Activated T-helper 9 cell treated with anti-CD3 and anti-CD28 coated beads, Interleukin-2, amount 50 U/mL, for 16 hours (primary cell): ENCODE data around the gene STK11IP.
"Not testable (repeated sequence)": the region's sequence is repeated elsewhere in the genome, so short reads cannot be mapped to it uniquely, and the experiment has no call there.

Experiments used
- DNase-seq: peaks from one replicate; pipeline ENCODE4 v3.0.0-alpha.2; 2020; ENCODE audit warnings: low read depth

STK11IP gene

DNA sequence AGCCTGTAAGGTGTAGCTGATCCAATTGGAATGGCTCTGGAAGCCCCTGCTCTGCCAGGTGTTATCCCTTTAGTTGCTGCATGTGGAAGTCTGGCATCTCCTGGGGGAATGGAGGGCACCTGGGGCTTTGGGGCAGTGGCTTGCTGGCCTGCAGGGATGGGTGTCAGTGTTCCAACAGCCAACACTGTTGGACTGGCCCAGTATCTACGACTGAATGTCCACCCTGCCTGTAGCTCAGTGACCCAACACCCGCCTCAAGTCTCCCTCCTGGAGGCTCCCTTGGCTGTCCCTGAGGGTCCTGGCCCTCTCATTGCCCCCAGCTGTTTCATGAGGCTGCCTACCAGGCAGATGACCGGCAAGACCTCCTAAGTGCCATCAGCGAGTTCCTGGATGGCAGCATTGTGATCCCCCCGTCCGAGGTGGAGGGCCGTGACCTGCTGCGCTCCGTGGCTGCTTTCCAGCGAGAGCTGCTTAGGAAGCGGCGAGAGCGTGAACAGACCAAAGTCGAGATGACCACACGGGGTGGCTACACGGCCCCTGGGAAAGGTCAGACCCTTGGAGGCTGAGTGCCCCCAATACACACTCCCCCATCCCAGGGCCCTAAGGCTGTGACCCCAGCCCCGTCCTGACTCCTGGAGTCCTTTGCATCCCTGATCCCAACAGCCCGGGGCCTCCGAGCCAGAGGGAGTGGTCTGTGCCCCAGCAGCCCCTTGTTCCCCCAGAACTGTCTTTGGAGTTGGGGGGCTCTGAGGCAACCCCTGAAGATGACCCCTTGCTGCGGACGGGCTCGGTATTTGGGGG, 37.5 kb downstream of the STK11IP start:
- no peak for DNase-seq

DNA sequence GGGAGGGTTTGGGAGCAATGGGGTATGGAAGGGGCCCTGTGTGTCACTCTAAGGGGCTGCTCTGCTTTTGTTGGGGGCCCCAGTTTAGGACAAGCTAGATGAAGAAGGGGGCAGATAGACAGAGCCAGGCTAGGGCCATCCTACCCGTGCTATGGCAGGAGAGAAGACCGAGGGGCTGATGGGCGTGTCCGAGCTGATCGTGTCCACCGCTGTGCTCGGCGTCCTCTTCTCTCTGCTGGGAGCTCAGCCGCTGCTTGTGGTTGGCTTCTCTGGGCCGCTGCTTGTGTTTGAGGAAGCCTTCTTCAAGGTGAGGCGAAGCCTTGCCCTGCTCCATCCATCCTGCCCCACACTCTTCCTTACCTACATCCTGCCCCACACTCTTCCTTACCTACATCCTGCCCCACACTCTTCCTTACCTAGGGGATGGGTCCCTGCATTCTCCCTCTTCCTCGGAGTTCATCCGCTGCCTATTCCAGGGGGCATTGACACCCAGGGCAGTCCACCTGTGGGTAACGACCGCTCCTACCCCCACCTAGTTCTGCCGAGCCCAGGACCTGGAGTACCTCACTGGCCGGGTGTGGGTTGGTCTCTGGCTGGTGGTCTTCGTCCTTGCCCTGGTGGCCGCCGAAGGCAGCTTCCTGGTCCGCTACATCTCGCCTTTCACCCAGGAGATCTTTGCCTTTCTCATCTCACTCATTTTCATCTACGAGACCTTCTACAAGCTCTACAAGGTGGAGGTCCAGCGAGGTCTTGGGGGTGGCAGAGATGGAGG, 38.7 kb downstream of the STK11IP start:
- no peak for DNase-seq

DNA sequence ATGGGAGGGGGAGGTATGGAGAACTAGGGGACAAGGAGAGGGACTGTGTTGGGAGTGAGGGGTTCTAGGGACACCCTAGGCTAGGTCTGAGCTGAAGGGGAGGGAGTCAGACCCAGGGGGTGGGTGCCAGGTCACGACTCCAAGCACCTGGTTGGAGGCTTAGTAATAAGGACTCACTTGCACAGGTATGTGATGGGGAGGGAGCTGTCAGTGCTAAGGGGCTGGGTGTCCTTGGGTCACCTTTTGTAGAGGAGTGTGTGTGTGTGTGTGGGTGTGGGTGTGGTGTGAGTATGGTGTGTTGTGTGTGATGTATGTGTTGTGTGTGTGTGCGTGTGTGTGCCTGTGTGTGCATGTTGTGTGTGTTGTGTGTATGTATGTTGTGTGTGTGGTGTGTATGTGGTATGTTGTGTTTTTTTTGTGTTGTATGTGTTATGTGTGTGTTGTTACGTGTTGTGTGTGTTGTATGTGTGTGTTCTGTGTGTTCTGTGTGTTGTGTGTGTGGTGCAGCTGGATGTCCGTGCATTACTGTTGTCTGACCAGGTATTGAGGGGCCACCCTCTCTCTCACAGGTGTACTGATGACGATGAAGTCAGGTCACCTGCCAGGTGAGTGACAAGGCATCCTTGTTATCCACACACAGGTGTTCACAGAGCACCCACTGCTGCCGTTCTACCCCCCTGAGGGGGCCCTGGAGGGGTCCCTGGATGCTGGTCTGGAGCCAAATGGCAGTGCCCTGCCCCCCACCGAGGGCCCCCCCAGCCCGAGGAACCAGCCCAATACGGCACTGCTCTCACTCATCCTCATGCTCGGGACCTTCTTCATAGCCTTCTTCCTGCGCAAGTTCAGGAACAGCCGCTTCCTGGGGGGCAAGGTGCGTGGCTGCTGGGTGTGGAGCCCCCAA, 39.5 kb downstream of the STK11IP start:
- no peak for DNase-seq

DNA sequence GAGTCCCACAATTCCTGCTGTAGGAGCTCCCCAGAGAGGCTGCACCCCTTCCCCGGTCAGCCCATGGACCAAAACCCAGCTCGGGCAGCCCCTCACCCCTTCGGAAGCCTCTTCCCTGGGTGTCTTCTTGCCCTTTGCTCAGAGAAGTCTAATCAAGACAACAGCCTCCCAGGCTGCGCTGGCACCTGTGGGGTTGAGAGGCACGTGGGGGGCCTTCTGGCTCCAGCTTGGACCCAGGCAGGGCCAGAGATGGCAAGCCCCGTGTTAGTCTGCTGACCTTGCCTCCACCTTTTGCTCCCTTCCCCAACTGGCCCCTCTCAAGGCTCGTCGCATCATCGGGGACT, 40.2 kb downstream of the STK11IP start:
- DNase-seq, result no peak

DNA sequence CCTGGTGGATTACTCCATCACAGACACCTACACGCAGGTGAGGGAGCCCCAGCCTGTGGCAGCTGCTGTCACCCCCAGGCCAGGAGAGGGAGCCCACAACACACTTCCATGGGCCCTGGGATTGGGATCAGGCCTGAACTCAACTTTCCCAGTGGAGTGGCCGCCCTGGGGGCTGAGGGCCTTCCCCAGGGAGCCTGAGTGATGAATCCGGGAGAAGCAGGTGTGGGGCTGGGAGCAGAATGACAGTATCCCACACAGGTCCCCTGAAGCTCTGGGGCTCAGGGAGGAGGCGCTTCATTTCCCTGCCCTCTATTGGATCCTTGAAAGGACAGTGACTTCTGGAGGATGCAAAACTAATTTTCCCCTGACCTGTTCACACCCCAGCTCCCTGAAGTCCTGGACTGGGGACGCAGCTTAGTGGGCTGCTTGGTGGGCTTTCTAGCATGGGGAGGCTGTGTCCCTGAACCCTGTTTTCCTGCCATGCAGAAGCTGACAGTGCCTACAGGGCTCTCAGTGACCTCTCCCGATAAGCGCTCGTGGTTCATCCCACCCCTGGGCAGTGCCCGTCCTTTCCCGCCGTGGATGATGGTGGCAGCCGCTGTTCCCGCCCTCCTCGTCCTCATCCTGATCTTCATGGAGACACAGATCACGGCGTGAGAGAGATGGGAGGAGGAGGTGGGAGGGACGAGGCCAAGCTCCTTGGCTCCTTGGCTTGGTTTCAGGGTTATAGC, 40.7 kb downstream of the STK11IP start:
- DNase-seq, result no peak

DNA sequence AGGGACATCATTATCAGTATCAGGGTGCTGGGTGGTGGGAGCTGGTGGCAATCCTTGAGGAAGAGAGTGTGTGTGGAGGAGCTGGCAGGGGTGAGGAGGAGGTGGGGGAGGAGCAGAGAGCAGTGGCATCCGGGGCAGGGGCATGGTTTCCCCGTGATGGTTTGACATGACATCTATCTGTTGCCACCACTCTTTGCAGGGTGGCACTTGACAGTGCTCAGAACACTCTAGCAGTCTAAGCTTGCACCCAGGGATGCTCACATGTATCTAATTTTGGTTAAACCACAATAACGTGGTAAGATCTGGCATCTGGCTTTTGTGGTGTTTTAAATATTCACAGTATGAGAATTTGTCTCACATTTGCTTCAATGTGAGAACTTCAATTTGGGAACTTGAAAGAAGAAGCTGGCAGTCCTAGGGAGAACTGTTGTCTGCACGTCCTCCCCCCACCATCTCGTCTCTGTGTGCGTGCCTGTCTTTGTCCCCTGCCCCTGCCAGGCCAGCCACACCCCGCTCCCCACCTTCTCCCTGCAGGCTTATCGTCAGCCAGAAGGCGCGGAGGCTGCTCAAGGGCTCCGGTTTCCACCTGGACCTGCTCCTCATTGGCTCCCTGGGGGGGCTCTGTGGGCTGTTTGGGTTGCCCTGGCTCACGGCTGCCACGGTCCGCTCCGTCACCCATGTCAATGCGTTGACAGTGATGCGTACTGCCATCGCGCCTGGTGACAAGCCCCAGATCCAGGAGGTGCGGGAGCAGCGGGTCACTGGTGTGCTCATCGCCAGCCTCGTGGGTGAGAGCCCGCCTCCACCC, 41.5 kb downstream of the STK11IP start:
- no peak for DNase-seq

DNA sequence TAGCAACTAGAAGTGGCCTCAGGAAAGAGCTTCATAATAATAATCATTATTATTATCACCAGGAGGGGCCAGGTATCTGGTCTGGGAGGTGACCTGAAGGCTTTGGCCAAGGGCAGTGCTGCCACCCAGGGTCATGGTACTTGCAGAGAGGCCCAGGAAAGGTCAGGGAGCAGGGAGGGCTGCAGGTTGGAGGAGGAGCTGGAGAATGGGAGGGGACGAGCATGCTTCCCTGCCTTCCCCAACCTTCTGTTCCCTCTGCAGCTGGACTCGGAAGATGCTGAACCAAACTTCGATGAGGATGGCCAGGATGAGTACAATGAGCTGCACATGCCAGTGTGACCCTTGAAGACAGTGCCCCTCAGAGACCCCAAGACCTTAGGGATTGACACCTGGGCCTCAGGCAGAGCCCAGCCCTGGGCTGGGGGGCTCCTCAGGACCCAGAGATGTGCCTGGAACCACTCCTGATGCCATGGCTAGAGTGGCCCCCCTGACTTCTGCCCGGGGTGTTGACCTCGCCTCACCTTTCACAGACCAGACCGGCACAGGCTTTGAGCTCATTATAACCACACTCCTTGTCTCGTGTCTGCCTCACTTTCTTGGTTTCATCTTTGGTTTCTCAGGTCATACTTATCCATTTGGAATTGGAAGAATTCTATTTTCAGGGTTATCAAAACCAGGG, 43.9 kb downstream of the STK11IP start:
- no peak for DNase-seq

DNA sequence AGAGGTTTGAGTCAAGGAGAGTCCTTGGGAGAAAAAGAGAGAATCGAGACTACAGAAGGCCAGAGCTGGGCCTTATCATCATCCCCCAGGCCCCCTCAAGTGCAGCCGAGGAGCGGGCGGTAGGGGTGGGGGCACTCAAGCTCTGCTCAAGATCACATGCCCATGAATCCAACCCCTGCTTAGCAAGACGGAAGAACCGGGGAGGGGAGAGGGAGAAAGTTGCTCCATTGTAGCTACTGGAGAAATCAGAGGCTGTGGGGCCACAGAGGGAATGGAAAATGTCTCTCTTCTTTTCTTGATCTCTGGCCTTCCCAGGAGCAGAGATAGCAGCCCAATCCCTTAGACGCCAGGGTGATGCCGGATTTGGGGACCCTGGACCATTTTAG, 44.4 kb downstream of the STK11IP start:
- DNase-seq, result no peak

DNA sequence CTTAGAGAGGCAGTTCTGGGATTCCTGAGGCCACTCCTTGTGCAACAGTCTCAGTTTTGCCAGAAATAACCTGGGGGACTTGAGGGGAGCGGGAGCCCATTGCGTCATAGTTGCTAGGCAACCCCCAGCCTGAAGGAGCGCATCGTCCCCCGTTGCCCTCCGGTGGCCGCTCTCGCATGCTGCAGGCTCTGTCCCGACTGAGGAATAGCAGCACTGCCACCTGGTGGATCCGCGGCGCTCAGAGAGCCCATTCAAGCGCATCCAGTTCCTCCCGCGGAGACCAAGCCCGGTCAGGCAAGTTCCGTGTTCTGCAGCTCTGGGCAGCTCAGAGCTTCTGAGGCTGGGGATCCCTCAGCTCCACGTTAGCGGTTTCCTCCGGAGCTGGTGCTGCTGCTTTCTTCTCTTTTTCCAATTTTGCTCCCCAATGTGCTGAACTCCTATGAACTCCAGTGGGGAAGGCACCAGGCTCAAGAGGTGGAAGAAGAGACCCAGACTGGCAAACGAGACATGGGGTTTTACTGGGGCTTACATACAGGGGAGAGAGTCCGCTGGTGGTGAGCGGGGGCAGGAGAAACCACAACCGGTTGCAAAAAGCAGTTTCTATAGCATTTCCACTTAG, 44.9 kb downstream of the STK11IP start:
- peak; percentile 75 for DNase-seq

DNA sequence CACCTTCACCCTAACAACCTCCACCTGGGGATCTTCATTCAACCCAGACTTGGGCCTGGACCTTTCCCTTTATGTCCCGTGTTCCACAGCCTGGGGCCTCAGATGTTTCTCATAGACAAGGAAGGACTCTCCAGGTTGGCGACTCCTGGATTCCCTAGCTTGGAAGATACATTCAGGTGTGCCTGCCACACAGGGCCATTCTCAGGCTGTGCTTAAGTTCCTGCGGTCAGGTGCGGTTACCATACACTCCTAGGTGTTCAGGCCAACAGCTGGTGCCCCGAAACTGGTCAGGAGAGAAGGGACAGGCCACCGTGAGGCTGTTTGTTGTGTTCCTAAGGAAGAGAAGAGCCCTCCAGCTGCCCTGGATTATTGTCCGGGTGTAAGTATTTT, 45.4 kb downstream of the STK11IP start:
- no peak for DNase-seq

DNA sequence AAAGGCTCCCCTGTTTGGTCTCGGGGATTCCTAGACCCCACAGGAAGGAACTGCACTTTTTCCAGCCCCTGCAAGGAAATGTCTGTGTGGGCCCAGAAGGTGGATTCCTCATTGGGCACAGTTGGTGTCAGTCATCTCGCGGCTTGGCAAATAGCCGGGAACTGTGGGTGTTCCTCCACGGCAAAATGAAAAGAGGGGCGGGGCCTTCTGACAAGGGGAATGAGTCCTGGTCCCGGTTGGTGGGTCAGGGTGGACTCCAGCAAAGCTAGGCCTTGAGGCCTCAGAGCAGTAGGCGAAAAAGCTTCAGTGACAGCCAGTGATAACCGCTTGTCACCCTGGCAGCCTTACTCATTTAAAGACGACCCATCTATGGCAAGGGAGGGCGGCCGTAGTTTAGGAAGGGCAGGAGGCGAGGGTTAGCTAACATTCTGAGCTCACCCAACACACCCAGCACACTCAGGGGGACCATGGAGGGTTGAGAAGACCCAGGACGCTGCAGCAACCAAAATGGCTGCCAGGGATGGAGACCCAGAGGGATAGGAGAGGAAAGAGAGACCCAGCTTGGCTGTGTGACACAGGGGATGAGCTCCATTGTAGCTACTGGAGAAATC, 46.2 kb downstream of the STK11IP start:
- DNase-seq, result no peak

DNA sequence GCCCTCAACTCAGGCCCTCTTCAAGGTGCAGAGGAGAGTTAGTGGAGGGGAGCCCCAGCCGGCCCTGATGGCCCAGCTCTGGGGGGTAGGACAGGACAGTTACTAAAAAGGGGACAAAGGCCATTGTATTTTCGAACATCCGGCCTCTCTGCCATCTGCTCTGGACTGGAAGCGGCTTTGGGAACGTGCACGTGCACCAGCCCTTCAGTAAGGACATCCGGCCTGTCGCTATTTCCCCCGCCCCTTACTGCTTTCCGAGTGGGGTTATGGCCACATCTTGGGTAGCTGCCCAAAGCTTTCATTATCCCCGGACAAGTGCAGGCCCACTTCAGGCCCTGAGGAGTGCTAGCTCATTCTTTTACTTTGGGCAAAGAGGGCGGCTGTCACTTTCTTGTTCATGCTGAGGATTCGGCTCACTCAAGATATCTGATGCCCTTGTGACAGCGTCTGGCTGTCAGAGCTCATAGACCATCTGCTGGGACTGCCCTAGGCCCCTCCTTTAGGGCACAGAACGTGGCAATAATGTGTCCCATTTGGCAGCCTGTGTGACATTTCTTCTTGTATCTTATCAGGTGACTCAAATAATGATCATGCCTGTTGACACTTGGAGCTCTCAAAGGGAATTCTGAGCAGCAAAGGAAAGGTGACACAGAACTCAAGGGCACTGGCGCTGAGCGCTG, 47.3 kb downstream of the STK11IP start:
- no peak for DNase-seq

DNA sequence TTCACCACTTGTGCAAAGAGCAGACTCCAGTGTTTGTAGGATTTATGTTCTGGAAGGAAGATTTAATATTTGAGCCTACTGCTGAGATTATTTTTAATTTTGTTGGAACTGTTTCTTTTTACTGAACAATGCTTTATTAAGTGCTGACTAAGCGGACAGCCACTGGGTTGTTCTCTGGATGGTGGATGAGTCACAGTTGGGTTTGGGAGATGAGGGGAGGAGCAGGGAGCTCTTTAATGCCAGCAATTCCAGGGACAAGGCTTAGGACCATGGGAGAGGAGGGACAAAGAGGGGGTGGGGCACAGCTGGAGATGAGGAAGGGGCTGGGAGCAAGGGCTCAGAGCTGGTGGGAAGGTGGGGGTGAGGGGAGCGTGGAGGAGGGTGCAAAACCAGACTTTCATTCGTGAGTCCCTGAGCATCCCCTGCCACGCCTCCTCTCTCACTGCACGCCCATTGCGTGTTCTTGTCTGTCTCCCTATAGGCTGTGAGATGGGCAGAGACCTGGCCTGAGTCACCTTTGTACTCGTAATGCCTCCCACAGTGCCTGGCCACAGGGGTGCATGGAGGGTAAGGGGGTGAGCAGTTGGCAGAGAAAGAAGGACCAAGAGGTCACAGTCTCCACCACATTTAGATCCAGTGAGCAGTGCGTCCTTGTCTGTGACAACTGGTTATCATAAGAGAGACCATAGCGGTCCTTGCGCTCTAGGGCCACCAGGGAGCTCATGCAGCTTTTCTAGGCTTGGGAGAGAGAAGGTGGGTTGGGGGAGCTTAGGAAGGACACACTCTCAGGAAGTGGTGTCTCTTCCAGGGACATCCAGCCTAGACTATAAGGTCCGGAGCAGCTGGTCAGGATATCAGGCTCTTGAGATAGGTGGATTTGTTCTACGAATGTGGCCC, 48.2 kb downstream of the STK11IP start:
- DNase-seq, result no peak

DNA sequence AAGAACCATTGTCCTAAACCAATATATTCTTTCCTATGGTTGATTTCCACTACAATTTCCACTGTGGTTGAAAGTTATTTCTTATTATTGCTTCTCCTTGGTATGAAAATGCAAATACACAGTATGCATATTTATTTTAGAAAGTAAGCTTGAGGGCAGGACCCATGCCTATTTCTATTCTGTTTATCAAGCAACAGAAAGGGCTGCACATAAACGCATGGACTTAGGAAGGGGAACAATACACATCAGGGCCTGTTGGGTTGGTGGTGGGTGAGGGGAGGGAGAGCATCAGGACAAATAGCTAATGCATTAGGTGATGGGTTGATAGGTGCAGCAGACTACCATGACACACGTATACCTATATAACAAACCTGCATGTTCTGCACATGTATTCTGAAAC, 50.5 kb downstream of the STK11IP start:
- DNase-seq, result no peak

DNA sequence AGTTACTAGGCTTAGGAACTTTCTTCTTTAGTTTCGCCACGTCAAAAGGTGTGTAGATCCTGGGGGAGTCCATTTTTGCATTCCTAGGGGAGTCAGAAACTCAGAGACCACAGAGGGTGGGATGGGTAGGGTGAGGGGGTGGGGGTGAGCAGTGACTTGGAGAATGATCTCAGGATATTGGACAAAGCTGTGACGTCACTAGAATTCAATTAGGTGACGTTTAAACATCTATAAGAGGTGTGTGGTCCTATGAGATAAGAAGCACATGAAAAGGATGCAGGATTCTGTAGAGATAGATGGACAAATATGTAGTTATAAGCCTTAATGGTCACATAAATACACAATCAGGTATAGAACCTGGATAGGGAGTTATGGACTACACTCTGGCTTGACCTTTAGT, 51.3 kb downstream of the STK11IP start:
- DNase-seq, result no peak

DNA sequence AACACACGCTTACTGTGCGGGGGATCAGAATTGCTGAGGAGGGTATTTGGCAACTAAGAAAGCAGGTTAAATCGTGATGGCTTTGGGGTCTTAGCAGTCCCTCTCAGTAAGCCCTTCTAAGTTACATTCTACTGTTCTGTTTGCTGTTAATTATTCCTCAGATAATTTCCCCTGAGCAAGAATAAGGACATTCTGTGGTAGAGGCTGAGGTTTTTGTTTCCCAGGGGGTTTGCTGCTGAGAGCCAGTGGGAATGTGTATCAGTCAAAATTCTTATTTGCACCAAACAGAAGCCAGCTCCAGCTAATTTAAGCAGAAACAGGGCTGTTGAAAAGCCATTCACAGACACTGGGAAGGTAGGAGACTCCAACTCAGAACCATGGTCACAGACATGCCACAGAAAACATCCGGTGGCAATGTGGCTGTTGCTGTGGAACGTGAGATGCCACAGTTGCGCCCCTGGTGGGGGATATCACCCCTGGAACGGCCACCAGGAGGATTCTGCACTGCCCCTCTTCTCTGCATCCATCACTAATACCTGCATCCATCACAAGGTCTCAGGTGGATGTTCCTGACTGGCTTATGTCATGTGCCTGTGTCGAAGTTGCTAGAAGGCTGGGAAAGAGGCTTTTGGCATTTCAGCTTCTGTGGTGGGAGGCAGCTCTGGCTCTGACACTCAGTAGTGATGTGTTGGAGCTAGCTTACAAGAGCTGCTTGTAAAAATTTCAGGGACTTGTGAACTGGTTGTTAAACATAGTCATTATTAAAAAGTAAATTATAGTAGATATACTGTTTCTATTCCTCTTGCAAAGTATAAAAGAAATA, 53.0 kb downstream of the STK11IP start:
- no peak for DNase-seq

DNA sequence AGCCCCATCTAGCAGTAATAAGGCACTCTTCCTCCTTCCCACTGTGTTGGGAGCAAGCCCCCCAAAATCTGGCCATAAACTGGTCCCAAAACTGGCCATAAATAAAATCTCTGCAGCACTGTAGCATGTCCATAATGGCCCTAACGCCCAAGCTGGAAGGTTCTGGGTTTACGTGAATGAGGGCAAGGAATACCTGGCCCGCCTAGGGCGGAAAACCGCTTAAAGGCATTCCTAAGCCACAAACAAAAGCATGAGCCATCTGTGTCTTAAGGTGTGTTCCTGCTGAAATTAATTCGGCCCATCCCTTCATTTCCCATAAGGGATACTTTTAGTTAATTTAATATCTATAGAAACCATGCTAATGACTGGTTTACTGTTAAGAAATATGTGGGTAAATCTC, 54.0 kb downstream of the STK11IP start:
- not testable (repeated sequence) for DNase-seq
